Measurements from ENCODE around the gene SLC35F2. TPM values are rescaled to one million over a fixed set of nuclear protein-coding genes. Genes with fewer than 3 reads are reported as not detected.

SLC35F2 gene
- total RNA-seq, 4 donors from 2014 or later = 5.4 to 34.9 (median 6.2) TPM

DNA sequence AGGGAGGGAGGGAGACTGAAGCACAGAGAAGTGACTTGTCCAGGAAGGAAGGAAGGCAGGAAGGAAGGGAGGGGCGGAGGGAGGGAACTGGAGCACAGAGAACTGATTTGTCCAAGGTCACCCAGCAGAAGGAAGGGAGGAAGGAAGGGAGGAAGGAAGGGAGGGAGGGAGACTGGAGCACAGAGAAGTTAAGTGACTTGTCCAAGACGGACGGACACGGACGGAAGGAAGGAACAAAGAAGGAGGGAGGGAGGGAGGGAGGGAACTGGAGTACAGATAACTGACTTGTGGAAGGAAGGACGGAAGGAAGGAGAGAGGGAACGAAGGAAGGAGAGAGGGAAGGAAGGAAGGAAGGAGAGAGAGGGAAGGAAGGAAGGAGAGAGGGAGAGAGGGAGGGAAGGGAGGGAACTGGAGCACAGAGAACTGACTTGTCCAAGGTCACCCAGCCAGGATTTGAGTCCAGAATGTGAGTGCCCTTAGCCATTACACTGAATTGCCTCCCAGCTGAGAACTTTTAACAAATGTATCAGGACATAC is 1.5 kb downstream of the SLC35F2 start:
- peak overlapping the region; percentile 67 to 72 for H3K27ac ChIP-seq
- H3K4me3 ChIP-seq = no peak overlapping the region
- DNase-seq = peak in 1 of 2 donors; percentile 21
- H3K9me3 ChIP-seq = no peaks in the 10 kb centered on the region
- H3K36me3 ChIP-seq = no peaks in the 10 kb centered on the region
- TF ChIP-seq POLR2A (IDR thresholded peaks at IDR 0.05) = no peak
- TF ChIP-seq, protein P1, sequence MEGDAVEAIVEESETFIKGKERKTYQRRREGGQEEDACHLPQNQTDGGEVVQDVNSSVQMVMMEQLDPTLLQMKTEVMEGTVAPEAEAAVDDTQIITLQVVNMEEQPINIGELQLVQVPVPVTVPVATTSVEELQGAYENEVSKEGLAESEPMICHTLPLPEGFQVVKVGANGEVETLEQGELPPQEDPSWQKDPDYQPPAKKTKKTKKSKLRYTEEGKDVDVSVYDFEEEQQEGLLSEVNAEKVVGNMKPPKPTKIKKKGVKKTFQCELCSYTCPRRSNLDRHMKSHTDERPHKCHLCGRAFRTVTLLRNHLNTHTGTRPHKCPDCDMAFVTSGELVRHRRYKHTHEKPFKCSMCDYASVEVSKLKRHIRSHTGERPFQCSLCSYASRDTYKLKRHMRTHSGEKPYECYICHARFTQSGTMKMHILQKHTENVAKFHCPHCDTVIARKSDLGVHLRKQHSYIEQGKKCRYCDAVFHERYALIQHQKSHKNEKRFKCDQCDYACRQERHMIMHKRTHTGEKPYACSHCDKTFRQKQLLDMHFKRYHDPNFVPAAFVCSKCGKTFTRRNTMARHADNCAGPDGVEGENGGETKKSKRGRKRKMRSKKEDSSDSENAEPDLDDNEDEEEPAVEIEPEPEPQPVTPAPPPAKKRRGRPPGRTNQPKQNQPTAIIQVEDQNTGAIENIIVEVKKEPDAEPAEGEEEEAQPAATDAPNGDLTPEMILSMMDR (IDR thresholded peaks at IDR 0.05) = no peak
- no peaks in the 10 kb centered on the region for H3K4me1 ChIP-seq
- no peaks in the 10 kb centered on the region for H3K27me3 ChIP-seq
- intact Hi-C loops (cut with DNase I; ENCODE audit: low total_unique reads) = no loop called here

DNA sequence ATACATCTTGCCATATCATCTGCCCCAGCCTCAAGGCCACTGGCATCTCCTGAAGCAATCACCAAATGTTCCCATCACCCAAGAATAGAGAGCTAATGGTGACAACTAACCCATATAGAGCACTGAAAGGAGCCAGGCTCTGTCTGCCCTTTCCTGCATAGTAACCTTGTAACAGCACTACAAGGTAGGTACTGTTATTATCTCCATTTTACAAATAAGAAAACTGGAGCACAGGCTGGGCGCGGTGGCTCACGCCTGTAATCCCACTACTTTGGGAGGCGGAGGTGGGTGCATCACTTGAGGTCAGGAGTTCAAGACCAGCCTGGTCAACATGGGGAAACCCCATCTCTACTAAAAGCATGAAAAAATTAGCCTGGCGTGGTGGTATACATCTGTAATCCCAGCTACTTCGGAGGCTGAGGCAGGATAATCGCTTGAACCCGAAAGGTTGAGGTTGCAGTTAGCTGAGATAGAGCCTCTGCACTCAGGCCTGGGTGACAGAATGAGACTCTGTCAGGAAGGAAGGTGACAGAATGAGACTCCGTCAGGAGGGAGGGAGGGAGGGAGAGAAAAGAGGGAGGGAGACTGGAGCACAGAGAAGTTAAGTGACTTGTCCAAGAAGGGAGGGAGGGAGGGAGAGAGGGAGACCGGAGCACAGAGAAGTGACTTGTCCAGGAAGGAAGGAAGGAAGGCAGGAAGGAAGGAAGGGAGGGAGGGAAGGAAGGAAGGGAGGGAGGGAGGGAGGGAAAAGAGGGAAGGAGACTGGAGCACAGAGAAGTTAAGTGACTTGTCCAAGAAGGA is 2.2 kb downstream of the SLC35F2 start:
- DNase-seq = no peak
- TF ChIP-seq, protein P1 (IDR thresholded peaks at IDR 0.05) = no peak
- TF ChIP-seq POLR2A (IDR thresholded peaks at IDR 0.05) = no peak
- no peak overlapping the region for H3K4me3 ChIP-seq
- no peaks in the 10 kb centered on the region for H3K36me3 ChIP-seq
- no peaks in the 10 kb centered on the region for H3K9me3 ChIP-seq
- peak overlapping the region; percentile 67 to 72 for H3K27ac ChIP-seq
- intact Hi-C loops (cut with DNase I; ENCODE audit: low total_unique reads) = no loop called here
- H3K4me1 ChIP-seq = no peaks in the 10 kb centered on the region
- no peaks in the 10 kb centered on the region for H3K27me3 ChIP-seq

DNA sequence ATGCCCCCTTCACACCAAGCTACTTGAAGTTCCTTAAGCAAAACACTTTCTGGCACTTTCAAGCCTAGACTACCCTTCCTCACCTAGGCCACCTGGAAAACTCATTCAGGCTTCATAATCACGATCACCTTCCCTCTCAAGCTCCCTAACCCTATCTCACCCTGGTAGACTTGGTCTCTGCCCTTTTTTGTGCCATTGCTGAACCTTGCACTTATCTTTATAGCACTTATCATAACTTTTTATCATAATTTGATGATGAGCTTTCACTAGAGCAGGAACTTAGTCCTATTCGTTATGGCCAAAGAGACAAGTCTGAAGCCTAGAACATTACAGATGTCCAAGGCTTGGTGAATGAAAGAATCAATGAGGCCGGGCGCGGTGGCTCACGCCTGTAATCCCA is 5.5 kb downstream of the SLC35F2 start:
- Histone ChIP-seq H3K27me3 (no peaks in the 10 kb centered on the region), H3K9me3 (no peaks in the 10 kb centered on the region), H3K4me1 (no peaks in the 10 kb centered on the region), H3K4me3 (no peak overlapping the region), H3K36me3 (no peaks in the 10 kb centered on the region), H3K27ac (no peak overlapping the region)
- no peak for DNase-seq
- no peak for TF ChIP-seq POLR2A (IDR thresholded peaks at IDR 0.05)
- TF ChIP-seq, protein P1 (IDR thresholded peaks at IDR 0.05) = no peak
- intact Hi-C loops (cut with DNase I; ENCODE audit: low total_unique reads) = no loop called here

DNA sequence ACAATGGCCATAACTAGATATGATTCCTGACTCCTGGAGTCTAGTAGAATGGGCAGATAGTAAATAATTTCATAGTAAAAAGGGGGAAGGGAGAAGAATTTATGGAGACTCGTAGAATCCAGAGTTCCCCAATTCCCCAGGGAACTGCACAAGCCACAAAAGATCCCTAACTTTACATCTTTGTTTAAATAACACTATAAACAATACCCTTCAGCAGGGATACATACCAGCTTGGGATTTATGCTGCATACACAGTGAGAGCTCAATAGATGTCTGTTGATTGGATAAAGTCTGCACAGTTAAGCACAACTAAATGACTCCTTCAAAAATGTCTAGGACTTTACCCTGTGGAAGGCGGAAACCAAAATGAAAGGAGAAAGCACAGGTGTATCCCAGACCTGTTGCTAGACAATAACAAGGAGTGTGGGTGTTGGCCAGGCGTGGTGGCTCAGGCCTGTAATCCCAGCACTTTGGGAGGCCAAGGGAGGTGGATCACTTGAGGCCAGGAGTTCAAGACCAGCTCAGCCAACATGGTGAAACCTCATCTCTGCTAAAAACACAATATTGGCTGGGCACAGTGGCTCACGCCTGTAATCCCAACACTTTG is 6.8 kb downstream of the SLC35F2 start:
- DNase-seq = no peak
- no peak for TF ChIP-seq POLR2A (IDR thresholded peaks at IDR 0.05)
- TF ChIP-seq, protein P1 (IDR thresholded peaks at IDR 0.05) = no peak
- Histone ChIP-seq H3K9me3 (no peaks in the 10 kb centered on the region), H3K27ac (no peak overlapping the region), H3K36me3 (no peaks in the 10 kb centered on the region), H3K4me3 (no peak overlapping the region), H3K27me3 (no peaks in the 10 kb centered on the region), H3K4me1 (no peaks in the 10 kb centered on the region)
- intact Hi-C loops (cut with DNase I; ENCODE audit: low total_unique reads) = no loop called here

DNA sequence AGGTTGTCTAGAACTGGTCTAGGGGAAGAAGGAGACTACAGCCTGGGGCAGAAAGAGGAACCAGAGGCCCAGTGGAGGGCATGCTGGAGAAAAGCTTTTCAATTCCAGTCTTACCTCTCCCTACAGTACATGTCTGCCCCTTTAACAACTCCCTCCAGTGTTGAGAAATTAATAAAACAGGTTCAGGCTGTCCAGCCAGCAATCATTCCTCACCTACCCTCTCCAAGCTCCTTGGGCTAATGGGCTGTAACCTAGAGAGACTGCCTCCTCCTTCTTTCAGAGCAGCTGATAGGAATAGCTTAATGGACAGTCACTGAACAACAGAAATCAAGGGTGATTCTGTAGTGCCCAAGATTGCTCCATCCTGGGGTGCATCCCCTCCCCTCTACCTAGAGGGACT is 8.8 kb downstream of the SLC35F2 start:
- TF ChIP-seq, protein P1 (IDR thresholded peaks at IDR 0.05) = no peak
- no peak for TF ChIP-seq POLR2A (IDR thresholded peaks at IDR 0.05)
- no peaks in the 10 kb centered on the region for H3K36me3 ChIP-seq
- intact Hi-C loops (cut with DNase I; ENCODE audit: low total_unique reads) = no loop called here
- no peaks in the 10 kb centered on the region for H3K27me3 ChIP-seq
- no peaks in the 10 kb centered on the region for H3K4me1 ChIP-seq
- H3K9me3 ChIP-seq = no peaks in the 10 kb centered on the region
- H3K4me3 ChIP-seq = no peak overlapping the region
- no peak for DNase-seq
- no peak overlapping the region for H3K27ac ChIP-seq
